Measurements from ENCODE around the gene RBM20.
A peak's percentile ranks its signal among the peaks of the same experiment; 100 is the strongest.

Gene RBM20

GRCh38 chr10:110777661-110778060 is 133.5 kb downstream of the RBM20 start:
- TF ChIP-seq JUND (IDR thresholded peaks at IDR 0.05; ENCODE audit: low read depth), result no peak
- DNase-seq (ENCODE audit: low read depth in 1 of 2, low spot score in 1 of 2), result no peak
- in situ Hi-C loops (cut with HindIII; ENCODE audit: low pct_unique_long_range_greater_than_20kb, low sequenced_read_pairs), result no loop called here

- no peak for TF ChIP-seq JUND (IDR thresholded peaks at IDR 0.05; ENCODE audit: low read depth)
- no peak for DNase-seq (ENCODE audit: low read depth in 1 of 2, low spot score in 1 of 2)
- in situ Hi-C loops (cut with HindIII; ENCODE audit: low pct_unique_long_range_greater_than_20kb, low sequenced_read_pairs), result no loop called here
Measured at GRCh38 chr10:110778211-110778610, 134.1 kb downstream of the RBM20 start.

- in situ Hi-C loops (cut with HindIII; ENCODE audit: low pct_unique_long_range_greater_than_20kb, low sequenced_read_pairs), result no loop called here
- TF ChIP-seq JUND (IDR thresholded peaks at IDR 0.05; ENCODE audit: low read depth), result no peak
- peak in 1 of 2 experiments; percentile 38 for DNase-seq (ENCODE audit: low read depth in 1 of 2, low spot score in 1 of 2)
Measured at GRCh38 chr10:110779489-110779888, 135.4 kb downstream of the RBM20 start.

DNA sequence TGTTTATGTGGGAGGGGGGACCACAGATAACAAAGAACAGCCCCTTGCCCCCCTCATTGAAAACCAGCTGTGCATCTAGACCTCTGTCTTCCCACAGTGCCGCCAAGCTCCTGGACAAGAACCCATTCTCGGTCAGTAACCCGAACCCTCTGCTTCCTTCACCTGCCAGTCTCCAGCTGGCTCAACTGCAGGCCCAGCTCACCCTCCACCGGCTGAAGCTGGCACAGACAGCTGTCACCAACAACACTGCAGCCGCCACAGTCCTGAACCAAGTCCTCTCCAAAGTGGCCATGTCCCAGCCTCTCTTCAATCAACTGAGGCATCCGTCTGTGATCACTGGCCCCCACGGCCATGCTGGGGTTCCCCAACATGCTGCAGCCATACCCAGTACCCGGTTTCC is 136.6 kb downstream of the RBM20 start:
- TF ChIP-seq JUND (IDR thresholded peaks at IDR 0.05; ENCODE audit: low read depth), result no peak
- in situ Hi-C loops (cut with HindIII; ENCODE audit: low pct_unique_long_range_greater_than_20kb, low sequenced_read_pairs), result no loop called here
- no peak for DNase-seq (ENCODE audit: low read depth in 1 of 2, low spot score in 1 of 2)

DNA sequence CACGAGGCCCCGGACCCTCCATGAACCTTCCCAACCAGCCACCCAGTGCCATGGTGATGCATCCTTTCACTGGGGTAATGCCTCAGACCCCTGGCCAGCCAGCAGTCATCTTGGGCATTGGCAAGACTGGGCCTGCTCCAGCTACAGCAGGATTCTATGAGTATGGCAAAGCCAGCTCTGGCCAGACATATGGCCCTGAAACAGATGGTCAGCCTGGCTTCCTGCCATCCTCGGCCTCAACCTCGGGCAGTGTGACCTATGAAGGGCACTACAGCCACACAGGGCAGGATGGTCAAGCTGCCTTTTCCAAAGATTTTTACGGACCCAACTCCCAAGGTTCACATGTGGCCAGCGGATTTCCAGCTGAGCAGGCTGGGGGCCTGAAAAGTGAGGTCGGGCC is 137.0 kb downstream of the RBM20 start:
- in situ Hi-C loops (cut with HindIII; ENCODE audit: low pct_unique_long_range_greater_than_20kb, low sequenced_read_pairs), result no loop called here
- TF ChIP-seq JUND (IDR thresholded peaks at IDR 0.05; ENCODE audit: low read depth), result no peak
- DNase-seq (ENCODE audit: low read depth in 1 of 2, low spot score in 1 of 2), result no peak

DNA sequence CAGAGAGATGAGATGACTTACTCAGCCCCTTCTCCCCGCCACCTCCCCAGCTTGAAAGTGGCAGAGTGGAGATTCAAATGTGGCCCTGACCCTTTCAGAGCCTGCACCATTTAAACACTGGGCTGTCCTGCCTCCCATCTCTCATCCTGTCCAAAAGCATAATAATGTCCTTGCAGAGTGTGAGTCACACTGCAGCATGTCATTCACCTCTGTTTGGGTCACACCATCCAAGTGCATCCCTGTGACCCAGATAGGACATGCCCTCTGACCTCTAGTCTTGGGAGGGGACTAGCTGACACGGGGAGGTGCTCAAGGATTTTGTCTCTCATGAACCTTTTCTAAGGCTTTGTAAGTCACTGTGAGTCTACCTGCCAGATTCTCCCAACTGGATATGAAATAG is 138.5 kb downstream of the RBM20 start:
- DNase-seq (ENCODE audit: low read depth in 1 of 2, low spot score in 1 of 2), result no peak
- in situ Hi-C loops (cut with HindIII; ENCODE audit: low pct_unique_long_range_greater_than_20kb, low sequenced_read_pairs), result no loop called here
- no peak for TF ChIP-seq JUND (IDR thresholded peaks at IDR 0.05; ENCODE audit: low read depth)

- in situ Hi-C loops (cut with HindIII; ENCODE audit: low pct_unique_long_range_greater_than_20kb, low sequenced_read_pairs), result no loop called here
- no peak for DNase-seq (ENCODE audit: low read depth in 1 of 2, low spot score in 1 of 2)
- no peak for TF ChIP-seq JUND (IDR thresholded peaks at IDR 0.05; ENCODE audit: low read depth)
Measured at GRCh38 chr10:110783509-110784107, 139.5 kb downstream of the RBM20 start.

DNA sequence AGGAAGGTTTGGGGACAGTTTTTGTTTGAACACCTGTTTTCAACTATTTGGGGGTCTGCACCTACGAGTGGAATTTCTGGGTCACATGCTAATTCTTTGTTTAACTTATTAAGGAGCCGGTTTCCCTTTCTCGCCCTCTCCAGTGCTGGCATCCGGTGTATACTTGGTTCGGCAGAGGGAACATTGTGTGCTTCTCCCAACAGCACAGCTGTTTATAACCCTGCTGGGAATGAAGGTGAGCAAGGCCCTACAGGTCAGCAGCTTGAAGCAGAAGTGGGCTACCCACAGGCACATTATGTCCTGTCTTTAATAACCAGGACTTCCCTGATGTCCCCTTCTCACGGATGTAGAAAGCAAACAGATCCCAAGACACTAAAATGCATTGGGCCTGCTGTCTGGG is 140.1 kb downstream of the RBM20 start:
- no peak for TF ChIP-seq JUND (IDR thresholded peaks at IDR 0.05; ENCODE audit: low read depth)
- in situ Hi-C loops (cut with HindIII; ENCODE audit: low pct_unique_long_range_greater_than_20kb, low sequenced_read_pairs), result no loop called here
- no peak for DNase-seq (ENCODE audit: low read depth in 1 of 2, low spot score in 1 of 2)

- in situ Hi-C loops (cut with HindIII; ENCODE audit: low pct_unique_long_range_greater_than_20kb, low sequenced_read_pairs), result no loop called here
- no peak for TF ChIP-seq JUND (IDR thresholded peaks at IDR 0.05; ENCODE audit: low read depth)
- DNase-seq (ENCODE audit: low read depth in 1 of 2, low spot score in 1 of 2), result peak in 1 of 2 experiments; percentile 38
Measured at GRCh38 chr10:110786172-110786571, 142.0 kb downstream of the RBM20 start.

GRCh38 chr10:110788620-110789385 is 144.7 kb downstream of the RBM20 start:
- DNase-seq (ENCODE audit: low read depth in 1 of 2, low spot score in 1 of 2), result peak in 1 of 2 experiments; percentile 38
- no peak for TF ChIP-seq JUND (IDR thresholded peaks at IDR 0.05; ENCODE audit: low read depth)
- in situ Hi-C loops (cut with HindIII; ENCODE audit: low pct_unique_long_range_greater_than_20kb, low sequenced_read_pairs), result no loop called here

- peak in 1 of 2 experiments; percentile 95 for DNase-seq (ENCODE audit: low read depth in 1 of 2, low spot score in 1 of 2)
- in situ Hi-C loops (cut with HindIII; ENCODE audit: low pct_unique_long_range_greater_than_20kb, low sequenced_read_pairs), result no loop called here
- TF ChIP-seq JUND (IDR thresholded peaks at IDR 0.05; ENCODE audit: low read depth), result peak; percentile 82; the same call in 1 of the 2 replicates
Measured at GRCh38 chr10:110789604-110790433, 145.7 kb downstream of the RBM20 start.

GRCh38 chr10:110790913-110791506 is 146.9 kb downstream of the RBM20 start:
- DNase-seq (ENCODE audit: low read depth in 1 of 2, low spot score in 1 of 2), result peak in 1 of 2 experiments; percentile 91
- in situ Hi-C loops (cut with HindIII; ENCODE audit: low pct_unique_long_range_greater_than_20kb, low sequenced_read_pairs), result no loop called here
- peak; percentile 87; the same call in 1 of the 2 replicates for TF ChIP-seq JUND (IDR thresholded peaks at IDR 0.05; ENCODE audit: low read depth)
